HG02678 (cell line): Measurements from ENCODE around the gene GAPDHS.

ENCODE experiments used
- ATAC-seq: cut with Tn5 transposase; IDR thresholded peaks from one replicate; pipeline ENCODE4 v1.9.1; 2021; ENCODE audit warnings: mild to moderate bottlenecking, moderate library complexity; ENCODE audit not compliant: unreplicated experiment

The GAPDHS gene

GRCh38 chr19:35556025-35556590, 22.9 kb downstream of the GAPDHS start:
- no peak for ATAC-seq

GRCh38 chr19:35556846-35557538, 23.7 kb downstream of the GAPDHS start:
- no peak for ATAC-seq

DNA sequence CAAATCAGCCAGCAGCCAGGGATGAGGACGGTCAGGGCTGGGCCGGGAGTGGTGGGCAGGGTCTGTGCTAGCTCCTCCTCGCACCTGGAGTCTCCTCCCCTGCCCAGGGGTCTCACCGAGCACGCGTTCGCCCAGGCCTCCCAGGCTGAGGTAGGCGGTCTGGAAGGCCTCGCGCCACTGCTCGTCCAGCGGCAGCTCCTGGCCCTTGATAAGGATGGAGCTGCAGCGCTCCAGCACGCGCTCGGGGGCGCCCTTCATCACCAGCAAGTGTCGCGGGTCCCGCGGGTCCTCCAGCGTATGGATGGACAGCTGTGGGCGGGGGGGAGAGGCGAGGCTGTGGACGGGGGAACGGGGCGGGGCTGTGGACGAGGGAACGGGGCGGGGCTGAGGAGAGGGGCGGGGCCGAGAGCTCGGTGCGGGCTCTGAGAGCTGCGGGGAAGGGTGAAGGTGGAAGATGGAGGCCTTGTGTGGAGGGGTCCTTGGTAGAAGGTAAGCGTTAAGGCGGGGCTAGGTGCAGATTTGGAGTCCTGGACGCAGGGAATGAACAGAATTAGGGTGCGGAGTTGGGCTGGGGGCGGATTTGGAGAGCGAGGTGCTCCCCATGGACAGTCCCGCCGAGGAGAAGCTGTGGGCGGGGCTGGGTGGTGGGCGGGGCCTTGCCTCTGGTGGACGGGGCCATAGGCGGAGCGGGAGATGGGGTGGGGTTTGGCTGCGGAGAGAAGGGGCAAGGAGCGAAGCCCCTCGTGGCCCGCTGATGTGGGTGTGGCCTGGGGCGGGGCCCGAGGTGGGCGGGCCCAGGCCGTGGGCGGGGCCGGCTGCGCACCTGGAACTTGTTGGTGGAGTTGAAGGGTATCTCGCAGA, 24.5 kb downstream of the GAPDHS start:
- no peak for ATAC-seq

- ATAC-seq: no peak
Observed at GRCh38 chr19:35558400-35559280, 25.4 kb downstream of the GAPDHS start.

- no peak for ATAC-seq
Observed at GRCh38 chr19:35559281-35559659, 26.0 kb downstream of the GAPDHS start.

DNA sequence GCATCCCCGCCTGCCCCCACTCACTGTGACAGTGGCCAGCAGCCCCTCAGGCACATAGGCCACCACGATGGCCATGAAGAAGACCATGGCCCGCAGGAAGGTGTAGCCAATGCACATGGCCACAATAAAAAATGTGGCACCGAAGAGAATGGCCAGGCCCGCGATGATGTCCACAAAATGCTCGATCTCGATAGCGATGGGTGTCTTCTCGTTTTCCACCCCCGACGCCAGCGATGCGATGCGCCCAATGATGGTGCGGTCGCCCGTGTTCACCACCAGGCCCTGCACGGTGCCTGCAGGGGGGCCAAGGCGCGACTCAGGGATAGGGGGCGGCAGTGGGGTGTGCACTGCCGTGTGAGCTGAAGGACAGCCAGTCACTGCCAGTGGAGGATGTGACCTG, 26.5 kb downstream of the GAPDHS start:
- ATAC-seq: no peak

DNA sequence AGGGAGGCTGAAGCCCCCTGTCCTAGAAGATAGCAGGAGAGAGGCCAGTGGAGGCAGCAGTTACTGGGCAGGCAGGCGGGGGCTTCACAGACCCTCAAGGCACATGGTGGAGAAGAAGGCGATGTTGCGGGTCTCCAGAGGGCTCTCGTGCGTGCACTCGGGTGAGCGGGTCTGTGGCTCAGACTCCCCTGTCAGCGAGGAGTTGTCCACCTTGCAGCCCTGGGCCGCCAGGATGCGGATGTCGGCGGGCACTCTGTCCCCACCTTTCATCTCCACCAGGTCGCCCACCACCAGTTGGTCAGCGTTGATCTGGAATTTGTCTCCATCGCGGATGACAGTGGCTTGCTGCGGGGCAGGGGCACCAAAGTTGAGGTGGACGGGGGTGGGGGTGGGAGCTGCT, 27.0 kb downstream of the GAPDHS start:
- ATAC-seq: no peak

- no peak for ATAC-seq
Observed at GRCh38 chr19:35560677-35561076, 27.4 kb downstream of the GAPDHS start.

GRCh38 chr19:35561436-35561835, 28.2 kb downstream of the GAPDHS start:
- ATAC-seq: no peak

GRCh38 chr19:35562336-35562735, 29.1 kb downstream of the GAPDHS start:
- ATAC-seq: no peak

DNA sequence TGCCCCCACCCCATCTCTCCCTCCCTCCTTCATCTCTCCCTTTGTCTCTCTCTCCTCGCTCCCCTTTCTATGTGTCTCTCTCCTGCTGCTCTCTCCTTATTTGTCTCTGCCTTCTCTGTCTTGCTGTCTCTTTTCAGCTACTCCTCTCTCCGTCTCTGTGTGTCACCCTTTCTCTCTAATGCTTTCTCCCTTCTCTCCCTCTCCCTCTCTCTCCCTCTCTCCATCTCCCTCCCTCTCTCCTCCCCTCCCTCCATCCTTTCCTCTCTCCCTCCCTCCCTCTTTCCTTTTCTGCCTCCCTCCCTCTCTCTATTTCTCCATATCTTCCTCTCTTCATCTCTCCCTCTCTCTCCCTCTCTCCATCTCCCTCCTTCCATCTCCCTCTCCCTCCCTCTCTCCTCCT, 29.5 kb downstream of the GAPDHS start:
- no peak for ATAC-seq

- ATAC-seq: no peak
Observed at GRCh38 chr19:35563207-35563829, 30.1 kb downstream of the GAPDHS start, which contains the start of gene ATP4A. ATP4A (minus strand) TSS chr19:35563658; CDS start chr19:35563629, 29 bp downstream.

DNA sequence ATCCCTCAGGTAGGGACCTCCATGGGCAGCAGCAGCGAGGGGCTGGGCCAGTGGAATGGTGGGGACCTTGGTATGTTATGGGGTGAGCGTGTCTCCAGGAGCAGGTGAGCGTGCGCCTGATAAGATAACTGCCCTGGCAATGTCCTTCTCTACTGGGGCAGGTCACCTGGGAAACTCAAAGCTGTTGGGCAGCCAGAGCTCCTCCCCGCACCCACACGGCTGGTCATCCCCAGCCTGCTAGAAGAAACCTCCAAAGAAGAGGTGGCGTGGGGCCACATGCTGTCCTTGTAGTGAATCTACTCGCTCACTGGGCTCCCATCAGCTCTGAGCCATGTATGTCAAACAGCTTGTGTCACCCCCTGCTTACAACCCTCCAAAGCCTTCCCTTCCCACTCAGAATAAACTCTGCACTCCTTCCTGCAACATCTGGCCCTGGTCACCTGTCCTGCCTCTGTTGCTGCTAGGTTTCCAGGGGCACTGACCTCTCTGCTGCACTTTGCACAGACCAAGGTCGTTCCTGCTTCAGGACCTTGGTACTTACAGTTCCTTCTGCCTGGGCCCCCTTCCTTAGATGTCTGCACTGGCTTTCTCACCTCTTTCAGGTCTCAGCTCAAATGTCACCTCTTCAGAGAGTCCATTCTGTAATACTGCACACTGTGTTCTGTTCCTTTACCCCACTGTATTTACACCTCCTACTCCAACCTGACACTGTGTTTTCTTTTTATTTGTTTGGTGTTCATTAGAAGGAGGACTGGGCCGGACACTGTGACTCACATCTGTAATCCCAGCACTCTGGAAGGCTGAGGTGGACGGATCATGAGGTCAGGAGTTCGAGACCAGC, 32.0 kb downstream of the GAPDHS start:
- no peak for ATAC-seq

- no peak for ATAC-seq
Observed at GRCh38 chr19:35566738-35567137, 33.5 kb downstream of the GAPDHS start.

DNA sequence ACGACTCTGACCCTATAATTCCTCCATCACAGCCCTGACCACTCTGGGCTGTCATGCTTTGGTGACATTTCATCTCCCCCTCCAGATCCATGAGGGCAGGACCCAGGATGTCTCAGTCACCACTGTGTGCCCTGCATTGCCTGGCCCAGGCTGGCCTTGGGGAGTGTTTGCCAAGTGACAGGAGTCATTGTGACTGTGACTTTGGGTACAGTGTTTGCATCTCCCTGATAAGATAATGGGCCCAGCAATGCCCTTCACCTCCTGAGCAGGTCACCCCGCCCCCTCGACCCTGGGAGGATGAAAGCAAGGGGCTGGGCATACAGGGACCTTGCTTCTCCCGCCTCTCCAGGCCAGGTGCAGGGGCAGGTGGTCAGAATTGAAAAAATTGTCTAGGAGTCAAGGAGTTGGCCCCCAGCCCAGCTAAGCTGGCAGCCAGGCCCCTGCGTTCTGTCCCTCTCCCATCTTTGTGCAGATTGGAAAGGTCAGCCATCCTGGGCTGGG, 36.1 kb downstream of the GAPDHS start:
- ATAC-seq: no peak

DNA sequence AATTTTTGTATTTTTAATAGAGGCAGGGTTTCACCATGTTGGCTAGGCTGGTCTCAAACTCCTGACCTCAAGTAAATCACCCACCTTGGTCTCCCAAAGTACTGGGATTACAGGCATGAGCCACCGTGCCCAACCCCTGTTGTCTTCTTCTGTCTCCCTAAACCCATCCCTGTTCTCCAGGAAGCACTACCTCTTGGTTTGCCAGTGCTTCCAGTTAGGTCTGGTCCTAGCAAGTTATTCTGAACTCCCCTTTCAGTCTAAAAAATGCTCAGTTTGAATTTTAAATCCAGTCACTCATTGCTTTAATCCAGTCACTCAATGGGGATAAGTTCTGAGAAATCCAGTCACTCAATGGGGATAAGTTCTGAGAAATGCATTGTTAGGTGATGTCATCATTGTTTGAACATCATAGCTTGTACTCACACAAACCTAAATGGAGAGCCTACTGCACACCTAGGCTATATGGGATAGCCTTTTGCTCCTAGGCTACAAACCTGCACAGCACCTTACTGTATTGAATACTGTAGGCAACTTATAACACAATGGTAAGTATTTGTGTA, 38.2 kb downstream of the GAPDHS start:
- ATAC-seq: no peak

DNA sequence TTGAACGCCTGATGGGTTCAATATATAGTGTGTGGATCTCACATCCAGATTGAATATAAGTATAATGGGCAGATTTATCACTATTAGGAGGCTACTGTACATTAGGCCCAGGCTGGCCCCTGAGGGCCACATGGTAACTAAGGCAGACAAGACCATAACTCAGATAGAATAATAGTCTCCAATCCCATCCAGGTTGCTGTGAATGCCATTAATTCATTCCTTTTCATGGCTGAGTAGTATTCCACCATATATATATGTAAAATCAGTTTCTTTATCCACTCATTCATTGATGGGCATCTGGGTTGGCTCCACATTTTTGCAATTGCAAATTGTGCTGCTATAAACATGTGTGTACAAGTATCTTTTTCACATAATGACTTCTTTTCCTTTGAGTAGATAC, 44.7 kb downstream of the GAPDHS start:
- no peak for ATAC-seq

GRCh38 chr19:35578707-35579106, 45.5 kb downstream of the GAPDHS start:
- ATAC-seq: no peak

DNA sequence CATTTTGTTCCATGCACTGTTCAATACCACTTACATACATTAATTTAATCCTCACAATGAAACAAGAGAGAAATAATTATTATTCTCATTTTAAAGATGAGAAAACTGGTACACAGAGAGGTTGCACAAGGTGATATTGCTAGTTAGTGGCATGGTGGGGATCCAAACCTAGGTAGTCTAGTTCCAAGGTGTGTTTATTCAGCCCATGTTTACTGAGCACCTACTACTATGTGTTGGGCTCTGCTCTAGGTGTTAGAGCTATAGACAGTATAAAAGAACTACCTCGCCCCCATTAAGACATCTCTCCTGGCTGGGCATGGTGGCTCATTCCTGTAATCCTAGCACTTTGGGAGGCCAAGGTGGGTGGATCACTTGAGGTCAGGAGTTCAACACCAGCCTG, 49.5 kb downstream of the GAPDHS start:
- no peak for ATAC-seq
